H9 (cell line): ENCODE measurements around the gene P3H2. TPM values are rescaled to one million over a fixed set of nuclear protein-coding genes. Genes with fewer than 3 reads are reported as not detected.

Experiments
- DNase-seq: peaks from one replicate; pipeline ENCODE4 v3.0.0-alpha.2; 2017
- H2AFZ ChIP-seq: one replicate; pipeline ENCODE4 v1.6.1; 2013; ENCODE audit warnings: mild to moderate bottlenecking, low read length, control low read depth, moderate library complexity
- H2AK5ac ChIP-seq: 2 replicates; pipeline ENCODE4 v1.6.1; 2013; ENCODE audit warnings: low read length, control low read depth, mixed read lengths; ENCODE audit not compliant: insufficient read length
- H2BK120ac ChIP-seq: one replicate; pipeline ENCODE4 v1.6.1; 2013; ENCODE audit warnings: low read depth, mild to moderate bottlenecking, low read length, control low read depth, inconsistent platforms; ENCODE audit not compliant: poor library complexity, severe bottlenecking
- H2BK12ac ChIP-seq: 2 replicates; pipeline ENCODE4 v1.6.1; 2013; ENCODE audit warnings: low read length, control low read depth, mixed read lengths, low read depth; ENCODE audit not compliant: insufficient read length
- H2BK15ac ChIP-seq: 2 replicates; pipeline ENCODE4 v1.6.1; 2013; ENCODE audit warnings: low read depth, low read length, control low read depth
- H2BK20ac ChIP-seq: one replicate; pipeline ENCODE4 v1.6.1; 2013; ENCODE audit warnings: low read depth, mild to moderate bottlenecking, low read length, control low read depth, inconsistent platforms; ENCODE audit not compliant: poor library complexity, severe bottlenecking
- H2BK5ac ChIP-seq: 2 replicates; pipeline ENCODE4 v1.6.1; 2013; ENCODE audit warnings: low read length, control low read depth, mixed read lengths; ENCODE audit not compliant: insufficient read length
- H3K14ac ChIP-seq: 2 replicates; pipeline ENCODE4 v1.6.1; 2013; ENCODE audit warnings: low read length, control low read depth; ENCODE audit not compliant: insufficient read depth
- H3K18ac ChIP-seq: 2 replicates; pipeline ENCODE4 v1.6.1; 2013; ENCODE audit warnings: low read depth, mild to moderate bottlenecking, mixed read lengths, low read length, control low read depth; ENCODE audit not compliant: insufficient read length
- H3K23ac ChIP-seq: 2 replicates; pipeline ENCODE4 v1.6.1; 2013; ENCODE audit warnings: low read length, control low read depth, mixed read lengths, low read depth; ENCODE audit not compliant: insufficient read length
- H3K23me2 ChIP-seq: 2 replicates; pipeline ENCODE4 v1.6.1; 2013; ENCODE audit warnings: low read depth, mild to moderate bottlenecking, mixed read lengths, low read length, control low read depth; ENCODE audit not compliant: insufficient read length, poor library complexity, severe bottlenecking
- H3K27ac ChIP-seq: 2 replicates; pipeline ENCODE4 v1.5.1; 2013; ENCODE audit warnings: low read length, control low read depth, mixed read lengths, low read depth; ENCODE audit not compliant: insufficient read length
- H3K27me3 ChIP-seq: 2 replicates; pipeline ENCODE4 v1.6.1; 2013; ENCODE audit warnings: low read length, control low read depth, inconsistent platforms; ENCODE audit not compliant: insufficient read depth
- H3K4ac ChIP-seq: 2 replicates; pipeline ENCODE4 v1.6.1; 2013; ENCODE audit warnings: low read depth, mild to moderate bottlenecking, control low read depth, inconsistent platforms, low read length, moderate library complexity
- H3K4me1 ChIP-seq: 2 replicates; pipeline ENCODE4 v1.6.1; 2013; ENCODE audit warnings: low read length, control low read depth, inconsistent platforms; ENCODE audit not compliant: insufficient read depth
- H3K4me2 ChIP-seq: 2 replicates; pipeline ENCODE4 v1.6.1; 2013; ENCODE audit warnings: low read length, control low read depth, mixed read lengths; ENCODE audit not compliant: insufficient read length, insufficient read depth
- H3K56ac ChIP-seq: 2 replicates; pipeline ENCODE4 v1.6.1; 2013; ENCODE audit warnings: low read depth, mild to moderate bottlenecking, mixed read lengths, low read length, control low read depth; ENCODE audit not compliant: insufficient read length
- H3K79me1 ChIP-seq: 2 replicates; pipeline ENCODE4 v1.6.1; 2013; ENCODE audit warnings: low read depth, mild to moderate bottlenecking, moderate library complexity, low read length, control low read depth, inconsistent platforms; ENCODE audit not compliant: insufficient read depth, poor library complexity, severe bottlenecking
- H3K79me2 ChIP-seq: 2 replicates; pipeline ENCODE4 v1.6.1; 2013; ENCODE audit warnings: low read length, control low read depth, inconsistent platforms; ENCODE audit not compliant: insufficient read depth
- H3K9ac ChIP-seq: 2 replicates; pipeline ENCODE4 v1.6.1; 2013; ENCODE audit warnings: low read length, control low read depth, mixed read lengths; ENCODE audit not compliant: insufficient read length; ENCODE audit errors: extremely low read depth
- H3K9me3 ChIP-seq: one replicate; pipeline ENCODE4 v1.6.1; 2013; ENCODE audit warnings: low read depth, low read length, inconsistent platforms; ENCODE audit not compliant: control insufficient read depth
- H3T11ph ChIP-seq: one replicate; pipeline ENCODE4 v1.6.1; 2013; ENCODE audit warnings: mild to moderate bottlenecking, low read length, control low read depth, inconsistent platforms
- H4K20me1 ChIP-seq: one replicate; pipeline ENCODE4 v1.6.1; 2013; ENCODE audit not compliant: control insufficient read depth, insufficient read length, insufficient read depth
- H4K5ac ChIP-seq: 2 replicates; pipeline ENCODE4 v1.6.1; 2013; ENCODE audit warnings: low read depth, mild to moderate bottlenecking, mixed read lengths, low read length, control low read depth; ENCODE audit not compliant: insufficient read length
- H4K8ac ChIP-seq: replicated peaks from 2 replicates; pipeline ENCODE4 v1.6.1; 2013; ENCODE audit warnings: low read length, control low read depth, mixed read lengths, low read depth; ENCODE audit not compliant: insufficient read length
- H4K91ac ChIP-seq: 2 replicates; pipeline ENCODE4 v1.6.1; 2013; ENCODE audit warnings: low read depth, mild to moderate bottlenecking, moderate library complexity, mixed read lengths, low read length, control low read depth; ENCODE audit not compliant: insufficient read length
- H3K27ac Mint-ChIP-seq, 3 experiments: 2 replicates in 2 of 3; 3 replicates in 1 of 3; pipeline ENCODE4 v1.8.0; 2020 to 2021; ENCODE audit warnings: mixed read lengths in 3 of 3, mild to moderate bottlenecking in 1 of 3, moderate library complexity in 1 of 3
- H3K27me3 Mint-ChIP-seq: 2 replicates; pipeline ENCODE4 v1.8.0; 2021; ENCODE audit warnings: low read depth, mild to moderate bottlenecking, moderate library complexity, mixed read lengths
- H3K36me3 Mint-ChIP-seq, 3 experiments: 2 replicates in 2 of 3; 3 replicates in 1 of 3; pipeline ENCODE4 v1.8.0; 2020 to 2021; ENCODE audit warnings: low read depth in 3 of 3, mixed read lengths in 3 of 3; ENCODE audit not compliant: insufficient read depth in 1 of 3
- H3K4me1 Mint-ChIP-seq, 2 experiments: 2 replicates each; pipeline ENCODE4 v1.8.0; 2020; ENCODE audit warnings: mixed read lengths in 2 of 2
- H3K4me3 Mint-ChIP-seq, 2 experiments: 2 replicates in 1 of 2; 3 replicates in 1 of 2; pipeline ENCODE4 v1.8.0; 2020 to 2021; ENCODE audit warnings: mild to moderate bottlenecking in 2 of 2, mixed read lengths in 2 of 2, moderate library complexity in 1 of 2
- H3K9me3 Mint-ChIP-seq, 2 experiments: 2 replicates in 1 of 2; 3 replicates in 1 of 2; pipeline ENCODE4 v1.8.0; 2020; ENCODE audit warnings: mild to moderate bottlenecking in 2 of 2, mixed read lengths in 2 of 2, moderate library complexity in 1 of 2
- CTCF ChIP-seq: fragments of 200-600 bp; sonication (generic); conservative IDR thresholded peaks from 3 replicates; pipeline ENCODE4 v1.8.0; 2021; ENCODE audit warnings: antibody characterized with exemption, mild to moderate bottlenecking
- WGBS: extraction: QIAGEN DNeasy Blood & Tissue Kit; methylation state at CpG from one replicate; pipeline ENCODE4 v1.1.7; 2013; ENCODE audit warnings: missing lambda C conversion rate, low lambda C conversion rate, mixed read lengths; ENCODE audit not compliant: insufficient read length; ENCODE audit errors: extremely low coverage; 5-methylcytosine and 5-hydroxymethylcytosine counted together
- total RNA-seq: library from RNA; stranded (reverse); gene quantifications from 2 replicates; pipeline ENCODE4 v1.2.1, GENCODE V29; 2021

Gene P3H2
- total RNA-seq, 1 experiment from 2014 or later = 41.5 TPM

- Histone ChIP-seq H3K9ac (no peak overlapping the region), H4K8ac (no peak overlapping the region), H2BK120ac (no peak overlapping the region), H2BK5ac (no peak overlapping the region), H4K20me1 (no peaks in the 10 kb centered on the region), H3K14ac (no peak overlapping the region), H3K9me3 (no peaks in the 10 kb centered on the region), H4K91ac (no peak overlapping the region), H3K27ac (peak overlapping the region; percentile 69), H2BK12ac (no peak overlapping the region), H2BK15ac (no peak overlapping the region), H3K79me2 (no peaks in the 10 kb centered on the region), H3T11ph (no peak overlapping the region), H3K27me3 (no peaks in the 10 kb centered on the region), H3K79me1 (no peaks in the 10 kb centered on the region), H3K23ac (no peak overlapping the region), H3K4me1 (peaks cover 13% of the 10 kb centered on the region), H2AFZ (no peak overlapping the region), H3K56ac (no peak overlapping the region), H3K23me2 (no peaks in the 10 kb centered on the region), H3K4ac (no peak overlapping the region), H2AK5ac (no peak overlapping the region), H3K4me2 (no peak overlapping the region), H2BK20ac (peak overlapping the region; percentile 83), H4K5ac (no peak overlapping the region), H3K18ac (no peak overlapping the region)
- no CpG with 5 or more reads among the region's 3 CpGs for WGBS
- peaks cover 75 to 80% of the 10 kb centered on the region in 2 experiments for H3K4me1 Mint-ChIP-seq
- H3K36me3 Mint-ChIP-seq = no peaks in the 10 kb centered on the region
- H3K27ac Mint-ChIP-seq = peak overlapping the region; percentile 41 to 99 (median 96)
- peak overlapping the region; percentile 13 to 34; a peak in 2 of 5 replicates for H3K4me3 Mint-ChIP-seq
- H3K9me3 Mint-ChIP-seq = no peaks in the 10 kb centered on the region
- TF ChIP-seq CTCF = no peak
- peak; percentile 60 for DNase-seq
- H3K27me3 Mint-ChIP-seq = no peaks in the 10 kb centered on the region
Observed at GRCh38 chr3:190041333-190042041, 79.2 kb downstream of the P3H2 start.
